Caki2 (cell line): ENCODE results near the gene IMP4. TPM values are rescaled to one million over a fixed set of nuclear protein-coding genes. Genes with fewer than 3 reads are reported as not detected.
A peak's percentile ranks its signal among the peaks of the same experiment; 100 is the strongest.

Source experiments
- DNase-seq: peaks from one replicate; pipeline ENCODE4 v3.0.0-alpha.2; 2015; ENCODE audit warnings: low read depth
- in situ Hi-C: cut with HindIII; loops from 2 replicates; pipeline ENCODE4 v1.10.0; 2016; ENCODE audit warnings: low sequenced_read_pairs, low pct_unique_long_range_greater_than_20kb, mixed read lengths
- total RNA-seq: library from RNA; depleted of rRNA; stranded (reverse); fragments of >200 nt; shearing (Covaris generic); gene quantifications from 2 replicates; pipeline ENCODE4 v1.2.3, GENCODE V29; 2014; ENCODE audit warnings: low replicate concordance

The IMP4 gene
- total RNA-seq, 1 experiment from 2014 or later = 78.6 TPM

GRCh38 chr2:130352237-130352636 lies 9.5 kb downstream of the IMP4 start:
- in situ Hi-C loops = no loop called here
- no peak for DNase-seq

DNA sequence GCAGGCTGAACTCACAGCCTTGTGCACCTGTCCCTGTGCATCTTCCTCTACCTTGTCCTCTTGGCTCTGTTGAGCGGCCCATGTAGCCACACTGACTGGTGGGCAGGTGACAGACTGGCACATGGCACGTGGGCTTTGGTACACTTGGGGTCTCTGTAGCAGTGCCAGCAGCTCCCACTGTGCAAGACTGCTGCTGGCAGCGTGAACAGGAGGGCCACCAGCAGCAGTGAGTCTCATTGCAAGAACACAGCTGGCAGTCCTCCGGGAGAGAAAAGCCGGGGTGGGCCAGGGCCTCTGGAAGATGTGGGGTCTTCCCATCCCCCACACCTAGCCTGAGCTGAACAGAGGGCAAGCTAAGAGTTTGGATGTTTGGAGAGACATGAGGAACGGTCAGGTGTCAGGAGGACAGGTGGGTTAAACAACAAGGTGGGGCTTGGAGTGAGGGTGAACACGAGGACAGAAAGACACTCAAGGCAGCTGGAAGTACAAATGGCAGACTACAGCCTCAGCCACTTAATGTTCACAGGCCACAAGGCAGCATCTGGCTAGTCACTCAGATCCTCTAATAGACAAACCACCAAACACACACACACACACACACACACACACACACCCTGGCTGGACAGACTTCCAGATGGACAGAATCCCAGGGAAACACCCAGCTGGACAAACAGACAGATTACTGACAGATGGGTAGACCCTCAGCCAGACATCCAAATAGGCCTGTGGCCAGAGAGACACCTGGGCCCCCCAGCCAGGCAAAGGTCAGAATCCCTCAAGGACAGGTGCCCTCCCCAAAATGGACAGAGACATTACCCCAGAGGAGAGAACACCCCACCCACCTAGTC lies 10.8 kb downstream of the IMP4 start:
- no peak for DNase-seq
- in situ Hi-C loops = no loop called here

- in situ Hi-C loops = no loop called here
- no peak for DNase-seq
These were observed 11.4 kb downstream of the IMP4 start for GRCh38 chr2:130354139-130354428.

DNA sequence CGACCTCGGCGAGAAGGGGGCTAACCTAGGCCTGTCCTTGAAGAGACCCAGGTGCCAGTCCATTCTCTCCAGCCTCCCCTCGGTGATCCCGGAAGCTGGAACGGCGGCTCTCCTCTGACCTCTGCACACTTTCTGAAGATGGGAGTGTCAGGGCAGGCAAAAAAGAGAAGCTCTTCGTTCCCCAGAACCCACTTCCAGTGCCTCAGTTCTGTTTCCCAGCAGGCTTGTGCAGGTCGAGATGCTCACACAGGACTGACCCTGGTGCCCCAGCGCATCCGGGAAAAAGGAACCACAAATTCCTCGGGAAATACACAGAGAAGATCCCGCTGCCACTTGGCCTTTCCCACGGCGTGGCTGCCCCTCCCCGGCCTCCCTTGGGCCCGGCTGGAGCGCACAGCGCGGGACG lies 12.5 kb downstream of the IMP4 start:
- in situ Hi-C loops = no loop called here
- no peak for DNase-seq

DNA sequence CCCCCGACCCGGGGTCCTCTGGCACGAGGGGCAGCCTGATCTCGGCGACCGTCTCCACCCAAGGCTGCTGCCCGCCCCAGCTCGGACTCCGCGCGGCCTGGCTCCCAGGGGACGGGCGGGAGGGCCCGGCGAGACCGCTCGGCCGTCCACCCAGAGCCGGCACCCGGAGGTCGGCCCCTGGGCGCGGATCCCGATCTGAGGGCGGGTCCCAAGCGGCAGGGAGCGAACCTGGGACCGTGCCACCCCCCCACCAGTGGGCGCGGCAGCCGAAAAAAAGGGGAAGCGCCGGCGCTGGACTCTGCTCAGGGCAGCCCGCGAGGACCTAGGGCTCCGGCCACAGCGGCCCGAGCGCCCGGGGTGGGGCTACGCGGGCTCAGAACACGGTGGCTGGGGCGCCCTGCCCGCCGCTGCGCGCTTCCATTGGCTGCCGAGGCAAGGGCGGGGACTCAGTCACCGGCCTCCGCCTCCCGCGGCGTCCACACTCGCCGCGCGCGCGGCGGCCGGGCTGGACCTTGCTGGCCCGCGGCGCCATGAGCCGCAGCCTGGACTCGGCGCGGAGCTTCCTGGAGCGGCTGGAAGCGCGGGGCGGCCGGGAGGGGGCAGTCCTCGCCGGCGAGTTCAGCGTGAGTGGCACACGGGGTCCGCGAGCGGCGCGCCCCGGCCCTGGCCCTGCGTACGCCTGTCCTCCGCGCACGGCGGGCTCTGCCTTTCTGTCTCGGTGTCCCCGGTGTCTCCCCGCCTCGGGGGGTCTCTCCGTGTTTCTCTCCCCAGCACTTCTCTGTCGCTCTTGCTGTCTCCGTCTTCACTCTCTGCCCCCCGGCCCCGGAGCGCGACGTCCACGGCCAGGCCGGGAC lies 13.1 kb downstream of the IMP4 start, which contains the start of gene PTPN18:
TSS of gene PTPN18 (plus strand) at position 479 of the 854 bp plus-strand sequence. CDS start at position 531, 52 bp downstream.
- in situ Hi-C loops = no loop called here
- DNase-seq = peak; percentile 86

- no peak for DNase-seq
- in situ Hi-C loops = no loop called here
These were observed 15.2 kb downstream of the IMP4 start for GRCh38 chr2:130357864-130358263.

DNA sequence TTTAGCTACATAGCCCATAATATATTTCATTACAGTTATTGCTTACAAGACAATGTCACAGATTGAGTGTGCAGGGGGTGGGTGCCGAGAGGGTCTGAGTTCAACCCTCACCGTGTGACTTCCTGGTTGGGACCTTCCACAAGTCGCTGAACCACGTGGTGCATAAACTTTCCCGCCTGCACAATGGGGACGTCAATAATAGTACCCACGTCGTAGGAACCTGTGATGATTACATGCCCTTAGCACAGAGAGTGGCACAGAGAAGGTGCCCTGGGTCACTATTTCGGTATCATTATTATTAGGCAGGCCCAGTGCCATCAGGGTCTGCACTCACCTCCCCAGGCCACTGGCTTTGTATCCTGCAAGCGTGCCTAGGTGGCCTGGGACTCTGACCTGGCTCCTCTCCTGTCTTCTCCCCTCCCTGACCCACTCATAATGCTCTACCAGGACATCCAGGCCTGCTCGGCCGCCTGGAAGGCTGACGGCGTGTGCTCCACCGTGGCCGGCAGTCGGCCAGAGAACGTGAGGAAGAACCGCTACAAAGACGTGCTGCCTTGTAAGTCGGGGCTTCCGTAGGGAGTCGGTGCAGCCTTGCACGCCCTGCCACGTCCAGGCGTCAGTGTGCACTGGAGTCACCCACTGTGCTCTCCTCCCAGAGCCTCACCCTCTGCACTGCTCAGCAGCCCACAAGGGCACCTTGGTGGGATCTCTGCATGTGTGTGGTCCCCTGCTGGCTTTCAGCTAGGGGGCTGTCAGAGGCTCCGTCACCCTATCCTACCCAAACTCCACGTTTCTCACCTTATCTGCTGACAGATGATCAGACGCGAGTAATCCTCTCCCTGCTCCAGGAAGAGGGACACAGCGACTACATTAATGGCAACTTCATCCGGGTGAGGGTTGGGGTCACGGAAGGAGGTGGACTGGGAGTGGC lies 16.0 kb downstream of the IMP4 start:
- no peak for DNase-seq
- in situ Hi-C loops = no loop called here

DNA sequence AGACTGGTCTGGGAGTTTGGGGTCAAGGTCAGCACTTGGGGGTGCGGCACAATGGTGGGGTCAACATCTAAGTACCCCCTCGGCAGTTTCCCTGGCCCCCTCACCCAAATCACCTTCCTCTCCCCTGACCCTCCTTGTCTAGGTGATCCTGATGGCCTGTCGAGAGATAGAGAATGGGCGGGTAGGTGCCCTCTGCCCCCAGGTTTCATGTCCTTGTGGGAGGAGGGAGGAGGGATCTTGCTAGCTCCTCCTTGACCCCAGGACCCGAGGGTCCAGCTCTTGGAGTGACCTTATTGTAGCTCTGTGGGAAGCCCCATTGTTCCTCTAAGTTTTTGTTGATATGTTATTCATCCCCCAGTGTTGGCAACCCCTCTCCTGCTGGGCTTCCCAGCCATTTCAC lies 16.8 kb downstream of the IMP4 start:
- in situ Hi-C loops = no loop called here
- DNase-seq = no peak

- in situ Hi-C loops = no loop called here
- DNase-seq = no peak
These were observed 20.8 kb downstream of the IMP4 start for GRCh38 chr2:130363479-130363878.

DNA sequence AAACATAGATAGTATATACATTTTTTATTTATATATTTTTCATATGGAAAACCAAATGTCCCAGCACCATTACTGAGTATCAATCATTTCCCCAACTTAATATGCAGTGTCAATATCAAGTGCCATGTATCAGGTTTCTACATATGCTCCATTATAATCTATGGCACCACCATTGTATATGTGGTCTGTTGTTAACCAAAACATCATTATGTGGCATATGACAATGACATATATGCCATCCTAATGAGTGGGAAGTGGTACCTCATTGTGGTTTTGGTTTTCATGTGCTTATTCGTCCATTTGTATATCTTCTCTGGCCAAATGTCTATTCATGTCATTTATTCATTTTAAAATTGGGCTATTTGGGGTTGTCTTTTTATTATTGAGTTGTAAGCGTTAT lies 22.4 kb downstream of the IMP4 start:
- in situ Hi-C loops = no loop called here
- no peak for DNase-seq

DNA sequence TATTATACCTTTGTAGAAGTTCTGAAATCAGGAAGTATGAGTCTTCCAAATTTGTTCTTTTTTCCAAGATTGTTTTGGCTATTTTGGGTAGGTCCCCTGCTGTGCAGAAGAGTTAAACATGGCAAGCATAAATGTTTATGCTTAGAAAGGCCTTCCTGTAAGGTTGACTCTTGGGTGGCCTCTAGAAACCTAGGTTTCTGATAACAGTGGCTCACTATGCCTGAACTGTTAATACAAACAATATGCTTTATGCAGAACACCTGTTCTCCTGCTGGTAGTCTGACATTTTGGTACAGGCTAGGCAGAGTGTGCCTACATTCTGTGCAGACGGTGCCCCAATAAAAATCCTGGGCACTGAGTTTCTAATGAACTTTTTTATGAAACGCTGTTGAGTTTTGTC lies 23.3 kb downstream of the IMP4 start:
- in situ Hi-C loops = no loop called here
- no peak for DNase-seq

DNA sequence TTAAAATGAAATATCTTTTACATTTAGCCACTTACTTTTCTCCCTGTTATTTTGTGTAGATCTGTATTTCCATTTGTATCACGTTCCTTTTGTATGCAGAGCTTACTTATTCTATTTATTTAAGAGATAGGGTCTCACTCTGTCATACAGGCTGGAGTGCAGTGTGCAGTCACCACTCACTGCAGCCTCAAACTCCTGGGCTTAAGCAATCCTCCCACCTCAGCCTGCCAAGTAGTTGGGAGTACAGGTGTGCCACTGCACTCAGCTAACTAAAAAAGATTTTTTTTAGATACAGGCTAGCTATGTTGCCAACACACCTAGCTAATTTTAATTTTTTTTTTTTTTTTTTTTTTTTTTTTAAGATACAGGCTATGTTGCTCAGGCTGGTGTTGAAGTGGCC lies 24.0 kb downstream of the IMP4 start:
- no peak for DNase-seq
- in situ Hi-C loops = no loop called here

DNA sequence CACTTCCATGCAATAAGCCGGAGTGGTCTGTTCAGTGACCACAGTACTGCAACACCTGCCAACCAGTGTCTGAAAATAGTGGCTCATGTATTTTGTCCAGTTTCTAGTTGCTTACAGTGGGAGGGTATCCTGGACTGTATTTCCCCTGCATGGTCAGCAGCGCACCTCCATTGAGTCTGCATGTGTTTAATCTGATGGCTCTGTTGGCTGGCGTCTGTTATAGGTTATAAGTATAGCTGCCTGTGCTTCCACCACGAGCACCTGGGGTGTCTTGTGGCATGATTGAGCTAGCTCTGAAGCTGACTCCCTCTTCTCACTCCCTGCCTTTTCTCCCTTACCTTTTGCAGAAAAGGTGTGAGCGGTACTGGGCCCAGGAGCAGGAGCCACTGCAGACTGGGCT lies 26.1 kb downstream of the IMP4 start:
- in situ Hi-C loops = no loop called here

GRCh38 chr2:130369311-130369964 lies 26.7 kb downstream of the IMP4 start:
- in situ Hi-C loops = no loop called here
- DNase-seq = no peak

More for the DNA sequence above, 26.1 kb downstream of the IMP4 start:
- DNase-seq = no peak

- no peak for DNase-seq
- in situ Hi-C loops = no loop called here
These were observed 27.3 kb downstream of the IMP4 start for GRCh38 chr2:130369965-130370341.

DNA sequence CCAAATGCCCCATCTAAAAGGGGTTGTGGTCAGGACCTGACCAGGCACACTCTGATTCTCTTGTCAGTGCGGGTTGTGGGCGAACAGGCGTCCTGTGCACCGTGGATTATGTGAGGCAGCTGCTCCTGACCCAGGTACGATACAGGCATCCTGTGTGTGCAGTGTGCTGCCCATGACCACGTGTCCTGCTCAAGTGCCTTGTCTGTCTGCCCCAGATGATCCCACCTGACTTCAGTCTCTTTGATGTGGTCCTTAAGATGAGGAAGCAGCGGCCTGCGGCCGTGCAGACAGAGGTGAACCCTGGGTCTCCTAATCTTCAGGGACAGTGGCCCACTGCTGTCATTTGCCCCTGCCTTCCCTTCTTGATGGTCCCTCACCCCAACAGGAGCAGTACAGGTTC lies 27.8 kb downstream of the IMP4 start:
- in situ Hi-C loops = no loop called here
- DNase-seq = no peak

- in situ Hi-C loops = no loop called here
- peak; percentile 72 for DNase-seq
These were observed 29.0 kb downstream of the IMP4 start for GRCh38 chr2:130371723-130372054.
